GM12873 (cell line): ENCODE results near the gene SLC44A5.

Source experiments
- TF ChIP-seq, protein P1 (sequence below): IDR thresholded peaks from 2 replicates; pipeline ENCODE4 v1.5.1; 2012; ENCODE audit warnings: low read depth, mild to moderate bottlenecking, moderate library complexity, low read length, control low read depth; ENCODE audit not compliant: insufficient read depth; ENCODE audit errors: missing control alignments

SLC44A5 gene

DNA sequence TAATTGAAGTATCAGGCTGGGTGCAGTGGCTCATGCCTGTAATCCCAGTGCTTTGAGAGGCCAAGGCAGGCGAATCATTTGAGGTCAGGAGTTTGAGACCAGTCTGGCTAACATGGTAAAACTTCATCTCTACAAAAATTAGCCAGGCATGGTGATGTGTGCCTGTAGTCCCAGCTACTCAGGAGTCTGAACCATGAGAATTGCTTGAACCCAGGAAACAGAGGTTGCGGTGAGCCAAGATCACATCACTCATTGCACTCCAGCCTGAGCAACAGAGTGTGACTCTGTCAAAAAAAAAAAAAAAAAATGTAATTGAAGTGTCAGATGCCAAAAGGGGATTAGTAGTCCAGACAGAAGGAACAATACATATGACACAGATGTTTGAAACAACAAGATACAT, 56.7 kb downstream of the SLC44A5 start:
- TF ChIP-seq, protein P1, sequence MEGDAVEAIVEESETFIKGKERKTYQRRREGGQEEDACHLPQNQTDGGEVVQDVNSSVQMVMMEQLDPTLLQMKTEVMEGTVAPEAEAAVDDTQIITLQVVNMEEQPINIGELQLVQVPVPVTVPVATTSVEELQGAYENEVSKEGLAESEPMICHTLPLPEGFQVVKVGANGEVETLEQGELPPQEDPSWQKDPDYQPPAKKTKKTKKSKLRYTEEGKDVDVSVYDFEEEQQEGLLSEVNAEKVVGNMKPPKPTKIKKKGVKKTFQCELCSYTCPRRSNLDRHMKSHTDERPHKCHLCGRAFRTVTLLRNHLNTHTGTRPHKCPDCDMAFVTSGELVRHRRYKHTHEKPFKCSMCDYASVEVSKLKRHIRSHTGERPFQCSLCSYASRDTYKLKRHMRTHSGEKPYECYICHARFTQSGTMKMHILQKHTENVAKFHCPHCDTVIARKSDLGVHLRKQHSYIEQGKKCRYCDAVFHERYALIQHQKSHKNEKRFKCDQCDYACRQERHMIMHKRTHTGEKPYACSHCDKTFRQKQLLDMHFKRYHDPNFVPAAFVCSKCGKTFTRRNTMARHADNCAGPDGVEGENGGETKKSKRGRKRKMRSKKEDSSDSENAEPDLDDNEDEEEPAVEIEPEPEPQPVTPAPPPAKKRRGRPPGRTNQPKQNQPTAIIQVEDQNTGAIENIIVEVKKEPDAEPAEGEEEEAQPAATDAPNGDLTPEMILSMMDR: no peak

DNA sequence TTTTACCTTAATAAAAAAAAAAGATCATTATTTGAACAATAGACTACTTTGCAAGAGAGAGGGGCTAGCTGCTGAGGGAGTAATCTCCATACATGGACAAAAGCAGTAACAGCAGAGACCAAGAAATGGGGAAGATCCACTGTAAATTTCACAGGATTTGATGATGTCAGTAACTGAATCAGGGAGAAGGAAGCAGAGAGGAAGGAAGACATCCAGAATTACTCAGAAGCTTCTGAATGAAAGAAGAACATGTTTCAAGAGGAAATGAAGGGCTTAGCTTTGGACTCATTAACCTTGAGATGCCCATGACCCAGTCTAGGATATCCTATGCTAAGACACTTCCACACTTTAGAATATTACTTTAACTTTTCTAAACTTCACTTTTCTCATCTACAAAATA, 60.4 kb downstream of the SLC44A5 start:
- TF ChIP-seq, protein P1: no peak

DNA sequence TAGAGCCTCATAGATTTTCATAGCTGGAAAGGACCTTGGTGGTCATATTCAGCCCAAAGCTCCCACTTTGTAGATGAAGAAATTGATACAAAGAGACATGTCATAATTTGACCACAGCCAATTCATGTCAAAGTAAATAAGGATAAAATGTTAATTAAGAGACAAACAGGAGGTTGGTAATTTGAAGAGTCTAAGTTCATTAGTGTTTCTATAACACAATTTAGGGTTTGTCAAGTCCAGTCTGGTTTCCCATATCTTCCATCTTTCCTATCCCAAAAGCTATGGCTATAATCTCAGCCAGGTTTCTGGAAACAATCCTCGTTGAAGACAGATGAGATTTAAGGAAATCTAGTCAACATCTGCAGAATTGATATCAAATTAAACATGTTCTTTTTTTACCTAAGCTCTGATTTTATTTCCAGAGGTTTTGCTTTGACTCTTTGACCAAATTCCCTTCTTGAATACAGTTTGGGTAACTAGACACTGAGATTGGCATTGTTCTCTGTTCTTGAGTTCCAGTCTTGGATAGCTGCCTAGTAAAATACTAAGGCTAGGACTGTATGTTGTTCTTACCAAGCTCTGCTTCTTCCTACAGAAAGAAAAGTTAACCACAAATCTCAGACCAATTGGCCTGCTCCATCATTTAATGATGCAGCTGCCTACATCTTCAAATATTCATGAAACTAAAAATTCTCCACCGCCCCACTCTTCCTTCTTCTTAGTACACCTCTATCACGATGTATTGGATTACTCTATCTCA, 62.0 kb downstream of the SLC44A5 start:
- TF ChIP-seq, protein P1: no peak

DNA sequence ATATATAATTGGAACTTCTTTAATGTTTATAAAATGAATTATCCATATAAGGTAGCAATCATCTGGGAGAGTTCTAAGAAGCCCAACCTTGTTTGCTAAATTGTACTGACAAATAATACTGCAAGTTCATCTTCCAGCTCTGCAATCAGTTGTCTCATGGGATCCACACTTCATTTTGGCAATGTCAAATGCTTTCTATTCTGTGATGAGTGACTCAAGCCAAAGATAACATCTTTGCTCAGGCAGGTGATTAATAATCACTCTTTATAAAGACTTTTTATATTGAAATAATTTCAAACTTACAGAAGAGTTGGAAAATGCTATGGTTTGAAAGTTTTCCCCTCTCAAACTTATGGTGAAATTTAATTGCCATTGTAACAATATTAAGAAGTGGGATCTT, 67.2 kb downstream of the SLC44A5 start:
- TF ChIP-seq, protein P1: no peak

DNA sequence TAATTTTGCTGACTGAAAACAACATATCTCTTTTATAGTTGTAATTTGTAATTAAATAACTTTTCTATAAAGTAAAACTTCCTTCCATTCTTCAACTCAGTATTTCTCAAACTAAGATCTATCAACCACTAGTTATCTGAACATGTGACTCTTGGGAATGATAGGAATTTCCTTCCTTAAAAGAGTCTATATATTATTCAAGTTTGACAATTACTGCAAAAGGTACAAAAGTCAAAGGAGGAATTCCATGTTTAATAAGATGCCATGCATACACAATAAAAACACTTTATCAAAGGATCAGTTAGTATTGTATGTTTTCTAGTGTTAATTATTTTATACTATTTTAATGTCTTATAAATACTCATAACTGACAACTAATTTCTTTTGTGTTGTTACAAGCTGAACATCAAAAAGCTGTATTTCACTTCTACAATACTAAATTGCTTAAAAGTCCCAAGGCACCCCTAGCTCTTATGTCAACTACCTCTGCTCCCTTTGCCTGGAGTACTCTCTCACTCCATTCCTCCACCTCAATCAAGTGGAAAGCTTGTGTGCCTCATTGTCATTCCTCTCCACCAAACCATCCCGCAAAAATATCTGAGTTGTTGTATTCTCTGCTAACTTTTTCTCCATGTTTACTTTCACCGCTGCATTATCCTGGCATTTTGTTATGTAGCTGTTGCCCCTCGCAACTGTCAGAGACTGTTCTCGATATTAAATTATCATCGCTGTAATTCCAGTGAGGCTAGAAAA, 67.9 kb downstream of the SLC44A5 start:
- TF ChIP-seq, protein P1: no peak

DNA sequence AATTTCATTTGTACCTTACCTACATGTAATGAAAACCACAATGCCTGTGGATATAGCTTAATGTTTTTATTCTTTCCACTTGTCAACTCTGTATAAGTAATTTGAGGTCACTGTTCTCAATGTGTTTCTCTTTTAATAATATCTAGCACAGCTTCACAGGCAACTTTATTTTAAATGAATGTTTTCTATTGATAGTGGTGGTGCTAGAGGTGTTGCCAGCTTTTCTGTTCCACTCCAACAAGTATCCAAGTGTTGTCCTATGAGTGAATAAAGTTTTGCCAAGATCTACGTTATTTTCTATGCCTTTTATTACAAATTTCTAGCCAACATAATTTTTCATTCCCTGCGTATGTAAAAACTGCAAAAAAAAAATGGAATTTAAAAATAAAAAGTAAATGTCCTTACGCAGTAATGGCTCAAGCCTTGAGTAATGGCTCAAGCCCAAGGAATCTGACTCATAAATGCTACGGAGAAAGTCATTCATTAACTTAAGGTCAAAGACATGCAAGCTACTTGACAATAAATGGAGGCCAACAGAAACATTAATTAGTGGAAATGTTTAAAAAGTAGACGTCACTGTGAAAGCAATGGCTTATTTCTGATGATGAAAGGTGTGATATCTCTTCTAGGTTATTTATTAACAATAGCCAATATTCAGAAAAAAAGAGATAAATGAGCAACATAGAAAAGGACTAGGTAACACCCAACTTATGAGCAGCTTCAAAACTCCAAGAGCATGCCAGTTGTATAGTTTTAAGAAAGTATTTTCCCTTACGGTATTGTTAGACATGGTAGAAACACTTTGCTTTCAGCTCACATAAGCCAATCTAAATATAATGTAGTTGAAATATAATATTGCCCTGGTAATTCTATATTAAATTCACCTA, 71.4 kb downstream of the SLC44A5 start:
- TF ChIP-seq, protein P1: no peak

DNA sequence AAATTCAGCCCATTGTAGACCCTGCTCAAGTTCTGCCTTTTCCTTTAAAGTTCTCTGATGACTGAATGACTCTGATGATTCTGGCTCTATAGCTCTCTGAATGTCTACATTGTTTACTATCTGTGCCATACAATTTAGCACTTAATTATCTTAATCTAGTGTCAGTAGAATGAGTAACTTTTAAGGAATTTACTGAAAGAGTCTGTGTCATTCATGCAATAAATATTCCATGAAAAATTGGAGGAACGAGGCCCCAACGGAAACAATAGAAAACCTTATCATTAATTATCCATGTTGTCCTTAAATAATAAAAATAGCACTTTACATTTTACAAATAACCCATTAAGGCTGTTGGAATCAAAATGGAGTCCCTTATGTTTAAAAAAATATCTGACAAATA, 77.8 kb downstream of the SLC44A5 start:
- TF ChIP-seq, protein P1: no peak
